NCI-H2107 (cell line): Measurements from ENCODE around the gene NAXE.
"Not testable (repeated sequence)": the region's sequence is repeated elsewhere in the genome, so short reads cannot be mapped to it uniquely, and the experiment has no call there.

Experiments used
- DNase-seq: peaks from one replicate; lab custom pipeline; 2025; lab: John Stamatoyannopoulos, UW

NAXE gene

GRCh38 chr1:156571261-156571852, 20.2 kb upstream of the NAXE start:
- no peak for DNase-seq

- DNase-seq = peak; percentile 60
Observed at GRCh38 chr1:156571919-156572662, 19.5 kb upstream of the NAXE start, which contains the start of gene IQGAP3. TSS of gene IQGAP3 (minus strand) at chr1:156572565. CDS start at chr1:156572529, 36 bp downstream.

DNA sequence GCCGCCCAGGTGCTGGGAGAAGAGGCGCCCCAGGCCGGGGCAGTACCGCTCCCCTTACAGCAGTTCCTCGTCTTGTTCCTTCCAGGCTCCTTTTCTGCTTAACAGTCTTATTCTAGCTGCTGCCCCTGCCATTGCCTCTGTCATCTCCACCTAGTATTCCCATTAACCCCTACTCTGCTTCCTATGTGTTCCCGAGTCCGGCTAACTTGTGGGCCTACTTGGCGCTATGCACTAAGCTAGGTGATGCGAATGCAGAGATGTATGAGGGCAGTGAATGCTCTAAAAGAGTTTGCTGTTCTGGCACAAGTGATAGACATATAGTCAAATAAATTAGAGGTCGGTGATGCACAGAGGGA, 18.9 kb upstream of the NAXE start:
- DNase-seq = no peak

DNA sequence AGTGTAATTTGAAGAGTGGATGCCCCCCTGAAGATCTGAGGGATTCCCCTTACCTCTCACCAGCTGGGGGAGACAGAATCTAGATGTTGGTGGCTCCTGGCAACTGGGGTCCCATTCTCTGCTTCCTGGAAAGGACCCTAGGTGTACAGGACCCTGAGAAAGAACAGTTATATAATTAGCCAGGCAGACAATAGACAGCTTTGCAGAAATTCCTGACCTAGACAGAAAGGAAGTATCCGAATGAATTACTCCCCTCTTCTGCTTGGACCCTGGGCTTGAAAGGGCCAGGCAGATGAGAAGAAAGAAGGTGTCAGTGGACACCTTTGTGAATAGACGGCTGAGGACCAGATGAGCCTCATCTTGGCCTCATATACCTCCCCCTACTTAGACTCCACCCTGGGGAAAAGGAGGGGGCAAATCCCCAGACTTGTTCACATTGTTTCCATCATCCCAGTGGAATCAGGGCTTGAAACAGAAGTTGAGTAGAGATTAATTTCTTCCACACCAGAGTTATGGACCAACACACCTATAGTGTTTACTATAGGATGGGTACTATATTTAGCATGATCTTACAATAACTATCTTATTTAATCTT, 17.4 kb upstream of the NAXE start:
- no peak for DNase-seq

DNA sequence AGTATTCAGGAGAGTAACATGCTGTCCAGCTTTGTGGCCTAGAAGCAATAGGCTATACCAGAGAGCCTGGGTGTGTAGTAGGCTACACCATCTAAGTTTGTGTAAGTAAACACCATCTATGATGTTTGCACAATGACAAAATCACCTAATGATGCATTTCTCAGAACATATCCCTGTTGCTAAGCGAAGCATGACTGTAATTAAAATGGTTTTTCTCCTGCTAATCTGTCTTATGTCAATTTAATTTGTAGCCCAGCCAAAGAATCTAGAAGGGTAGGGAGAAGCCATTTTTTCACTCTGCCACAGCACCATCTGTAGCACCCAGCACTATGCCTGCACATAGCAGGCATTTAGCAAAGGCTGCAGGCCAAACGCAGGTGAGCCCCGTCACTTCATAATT, 14.0 kb upstream of the NAXE start:
- DNase-seq = no peak

- DNase-seq = no peak
Observed at GRCh38 chr1:156578055-156578454, 13.5 kb upstream of the NAXE start.

- no peak for DNase-seq
Observed at GRCh38 chr1:156579472-156579871, 12.1 kb upstream of the NAXE start, which contains the start of gene TTC24. TSS of gene TTC24 (plus strand) at chr1:156579723. CDS start at chr1:156581365, 1,642 bp downstream.

GRCh38 chr1:156581661-156582387, 9.8 kb upstream of the NAXE start:
- no peak for DNase-seq

DNA sequence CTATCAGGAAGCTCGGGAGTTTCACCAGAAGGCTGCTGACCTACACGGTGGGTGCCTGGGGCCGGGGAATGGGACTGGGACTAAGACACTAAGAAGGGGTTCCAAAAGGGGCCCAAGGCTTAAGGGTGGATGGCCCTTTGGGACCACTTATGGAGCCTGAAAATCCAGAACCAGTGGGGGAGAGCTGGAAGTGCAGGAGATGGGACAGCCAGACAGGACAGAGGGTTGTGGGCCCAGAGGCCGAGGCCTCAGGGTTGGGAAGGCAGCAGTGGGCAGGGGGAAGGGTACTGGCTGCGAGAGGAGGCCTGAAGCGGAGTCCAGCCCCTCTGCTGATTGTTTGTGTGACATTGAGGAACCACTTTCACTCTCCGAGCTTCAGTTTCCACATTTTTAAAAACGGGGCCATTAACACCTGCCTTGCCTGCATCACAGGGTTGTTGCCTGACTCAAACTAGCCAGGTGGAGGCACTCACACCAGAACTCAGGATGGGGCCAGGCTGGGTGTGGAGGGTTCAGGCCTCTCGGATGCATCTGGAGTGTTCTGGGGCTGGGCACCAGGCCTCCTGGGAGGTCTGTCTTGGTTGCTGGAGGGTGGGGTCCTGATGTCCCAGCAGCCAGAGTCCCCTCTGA, 9.1 kb upstream of the NAXE start:
- no peak for DNase-seq

- peak; percentile 49 for DNase-seq
Observed at GRCh38 chr1:156583821-156584622, 7.6 kb upstream of the NAXE start.

- no peak for DNase-seq
Observed at GRCh38 chr1:156584813-156585212, 6.8 kb upstream of the NAXE start.

- DNase-seq = no peak
Observed at GRCh38 chr1:156586323-156586722, 5.3 kb upstream of the NAXE start.

GRCh38 chr1:156586892-156587477, 4.6 kb upstream of the NAXE start:
- no peak for DNase-seq

GRCh38 chr1:156587927-156588326, 3.6 kb upstream of the NAXE start:
- not testable (repeated sequence) for DNase-seq

- no peak for DNase-seq
Observed at GRCh38 chr1:156589546-156589945, 2.0 kb upstream of the NAXE start.

DNA sequence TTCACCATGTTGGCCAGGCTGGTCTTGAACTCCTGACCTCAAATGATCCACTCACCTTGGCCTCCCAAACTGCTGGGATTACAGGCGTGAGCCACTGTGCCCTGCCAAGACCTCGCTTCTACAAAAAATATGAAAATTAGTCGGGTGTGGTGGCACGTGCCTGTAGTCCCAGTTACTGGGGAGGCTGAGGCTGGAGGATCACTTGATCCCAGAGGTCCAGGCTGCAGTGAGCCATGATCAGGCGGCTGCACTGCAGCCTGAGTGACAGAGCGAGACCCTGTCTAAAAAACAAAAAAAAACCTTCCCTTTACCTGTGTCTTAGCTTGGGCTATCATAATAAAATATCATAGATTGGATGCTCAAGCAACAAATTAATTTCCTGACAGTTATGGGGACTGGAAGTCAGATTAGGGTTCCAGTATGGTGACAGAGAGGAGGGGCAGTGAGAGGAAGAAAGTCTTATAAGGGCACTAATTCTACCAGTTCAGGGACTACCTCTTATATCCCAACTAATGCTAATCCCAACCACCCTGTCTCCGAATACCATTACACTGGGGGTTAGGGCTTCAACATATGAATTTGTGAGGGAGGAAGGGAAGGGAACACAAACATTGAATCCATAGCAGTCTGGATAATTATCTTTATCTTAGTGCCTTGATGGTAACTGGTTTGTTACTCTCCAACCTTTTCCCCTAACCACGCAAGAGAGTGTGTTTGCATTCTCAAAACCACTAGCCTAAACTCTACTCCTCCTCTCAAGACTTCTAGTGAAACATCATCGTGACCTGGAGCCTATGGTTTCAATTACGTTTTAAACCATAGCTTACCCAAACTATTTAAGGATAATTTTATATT, 1.0 kb upstream of the NAXE start:
- DNase-seq = no peak

DNA sequence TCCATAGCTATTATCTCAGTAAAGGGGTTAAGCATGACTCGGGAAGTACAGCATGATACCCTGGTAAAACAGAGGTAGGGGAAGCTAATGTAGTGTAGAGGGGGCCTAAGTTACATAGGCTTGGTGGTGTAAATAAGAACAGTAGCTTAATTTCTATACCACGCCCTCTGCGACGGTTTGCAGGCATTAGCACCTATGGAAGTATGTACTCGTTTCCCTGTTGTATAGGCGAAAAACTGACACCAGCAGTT, 470 bp upstream of the NAXE start:
- no peak for DNase-seq

GRCh38 chr1:156592158-156592909, 758 bp downstream of the NAXE start:
- no peak for DNase-seq

- no peak for DNase-seq
Observed at GRCh38 chr1:156592910-156593660, 1.5 kb downstream of the NAXE start.
